ENCODE measurements around the gene PPM1K.
A peak's percentile ranks its signal among the peaks of the same experiment; 100 is the strongest.

Gene PPM1K

DNA sequence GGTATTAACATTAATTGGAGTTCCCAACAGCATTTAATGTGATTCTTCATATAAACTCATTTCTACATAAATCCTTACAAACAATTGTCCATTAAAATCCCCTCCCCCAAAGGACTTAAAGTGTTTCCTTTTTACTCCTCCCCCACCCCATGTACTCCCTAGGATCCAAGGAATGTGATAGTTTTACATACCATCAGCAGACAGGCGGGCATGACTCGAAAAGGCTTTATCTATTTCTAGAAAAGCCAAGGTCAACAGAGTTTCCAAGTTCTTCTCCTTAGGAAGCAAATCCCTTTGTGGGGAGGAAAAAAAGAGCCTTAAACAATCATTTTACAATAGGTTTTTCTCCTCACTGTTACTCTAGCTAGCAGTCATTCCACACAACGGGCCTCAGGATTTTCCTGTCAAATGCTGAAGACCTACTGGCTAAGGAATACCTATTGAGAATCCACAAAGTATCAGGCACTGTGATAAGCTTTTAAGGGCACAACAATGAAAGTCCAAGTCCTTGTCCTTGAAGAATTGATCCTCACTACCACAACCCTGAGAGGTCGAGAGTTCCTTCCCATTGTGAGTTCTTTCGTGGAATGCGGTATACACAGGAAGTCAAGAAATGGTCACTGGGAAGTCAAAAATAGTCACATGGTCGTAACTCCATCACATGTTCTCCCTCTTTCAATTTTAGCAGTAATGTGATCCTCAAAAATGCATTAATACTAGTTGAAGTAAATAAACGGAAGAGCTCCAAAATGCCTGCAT is 7.2 kb downstream of the PPM1K start:
- no peak for DNase-seq

DNA sequence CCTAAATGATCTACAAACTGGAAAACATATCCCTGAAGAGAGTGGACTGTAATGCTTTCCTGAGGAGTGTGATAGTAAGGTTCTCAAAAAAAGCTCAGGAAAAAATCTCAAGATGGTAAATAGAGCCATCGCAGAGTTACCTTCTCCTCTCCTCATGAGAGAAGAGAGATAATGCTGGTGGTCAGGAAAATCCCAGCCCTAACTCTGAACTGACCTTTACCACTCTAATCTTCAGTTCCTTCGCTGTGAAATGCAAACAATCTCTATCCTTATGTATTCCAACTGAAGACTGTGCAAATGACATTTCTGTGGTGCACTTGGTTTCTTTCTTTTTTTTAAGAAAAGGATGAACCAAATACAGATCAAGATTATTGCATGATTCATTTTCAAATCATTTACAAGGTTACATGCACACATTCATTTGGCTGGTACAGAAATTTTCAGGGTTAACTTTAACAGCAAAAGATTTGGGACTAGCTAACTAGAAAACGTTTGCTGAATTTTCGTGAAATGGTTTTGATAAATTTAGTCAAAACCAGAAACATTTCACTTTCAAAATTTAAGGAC is 8.3 kb downstream of the PPM1K start:
- no peak for DNase-seq

DNA sequence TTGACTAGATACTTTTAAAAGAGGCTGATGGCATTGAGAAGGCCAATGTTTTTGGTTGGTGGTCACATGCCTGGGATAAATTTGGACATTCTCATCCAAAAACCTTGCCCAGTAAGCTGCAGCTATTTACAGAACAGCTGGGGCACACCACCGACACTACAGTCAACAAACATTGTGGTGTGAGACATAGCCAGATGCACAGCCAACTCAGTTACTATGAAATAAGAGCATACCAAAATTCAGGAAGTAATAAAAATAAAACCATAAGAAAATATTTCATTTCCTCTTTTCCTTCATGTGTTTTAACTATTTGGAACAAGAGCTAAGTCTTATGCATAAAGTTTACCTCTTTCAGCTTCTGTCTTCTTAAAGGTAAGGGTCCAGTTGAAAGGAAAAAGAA is 8.8 kb downstream of the PPM1K start:
- no peak for DNase-seq

DNA sequence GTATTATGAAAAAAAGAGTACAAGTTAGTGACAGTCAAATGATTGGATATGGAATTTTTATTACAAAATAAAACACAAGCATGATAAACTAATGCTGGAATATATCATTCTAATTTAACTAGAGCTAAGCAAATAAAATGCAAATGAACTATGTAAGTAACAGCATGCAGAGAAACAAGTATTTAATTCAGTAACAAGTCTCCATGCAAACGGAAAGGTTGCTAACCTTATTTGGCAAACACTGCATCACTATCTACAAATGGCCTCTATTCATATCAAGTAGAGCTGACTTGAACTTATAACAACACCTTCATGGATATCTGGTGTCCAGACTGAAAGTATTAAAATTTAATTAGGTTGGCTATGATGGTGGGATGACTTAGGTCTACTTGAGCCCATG is 15.4 kb downstream of the PPM1K start:
- no peak for DNase-seq

DNA sequence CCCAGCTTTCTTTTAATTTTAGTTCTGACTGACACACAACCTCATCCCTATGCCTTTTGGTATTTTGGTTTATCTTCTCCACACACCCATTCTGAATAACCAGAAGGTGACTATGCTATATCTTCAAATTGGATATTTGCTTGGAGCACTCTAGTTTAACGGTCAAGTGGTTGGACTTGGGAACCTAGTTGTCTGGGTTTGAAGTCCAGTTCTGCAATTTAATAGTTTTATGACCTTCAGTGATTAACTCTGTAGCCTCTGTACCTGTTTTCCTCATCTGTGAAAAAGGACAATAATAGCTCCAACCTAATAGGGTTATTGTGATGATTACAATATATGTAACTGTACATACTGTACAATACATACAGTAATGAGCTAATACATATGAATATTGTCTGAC is 20.0 kb downstream of the PPM1K start:
- no peak for DNase-seq

DNA sequence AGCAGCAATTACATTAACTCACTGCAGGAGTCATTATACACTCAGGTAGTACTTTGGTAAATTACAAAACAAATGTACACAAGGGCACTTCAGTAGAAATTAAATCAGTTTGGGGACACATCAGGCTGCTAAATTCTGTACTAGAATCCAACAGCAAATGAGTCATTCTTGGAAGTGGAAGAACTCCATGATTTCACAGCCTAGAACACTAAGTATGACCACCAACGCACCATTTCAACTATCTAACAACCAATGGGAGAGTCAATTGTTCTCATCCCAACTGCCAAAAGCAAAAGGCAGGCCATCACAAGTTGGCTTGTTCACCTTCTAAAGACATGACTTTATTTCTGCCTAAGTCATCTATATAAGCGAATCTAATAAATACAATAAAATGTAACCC is 26.6 kb downstream of the PPM1K start:
- DNase-seq, result no peak

DNA sequence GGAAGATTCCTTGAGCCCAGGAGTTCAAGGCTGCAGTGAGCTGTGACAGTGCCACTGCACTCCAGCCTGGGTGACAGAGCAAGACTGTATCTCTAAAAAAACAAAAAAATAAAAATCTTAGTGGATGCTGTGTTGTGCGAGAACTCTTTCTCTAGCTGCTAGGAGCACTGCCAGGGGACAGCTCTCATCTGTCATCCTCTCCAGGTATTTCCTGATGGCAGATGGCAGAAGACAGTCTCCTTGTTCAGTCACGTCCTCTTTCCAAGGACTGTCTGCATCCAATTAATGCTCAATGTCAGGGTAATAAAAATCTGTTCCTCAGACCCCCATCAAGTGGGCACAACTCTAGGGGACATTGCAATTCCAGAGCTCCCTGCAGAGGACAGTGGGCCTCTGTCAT is 29.2 kb downstream of the PPM1K start:
- DNase-seq, result no peak

DNA sequence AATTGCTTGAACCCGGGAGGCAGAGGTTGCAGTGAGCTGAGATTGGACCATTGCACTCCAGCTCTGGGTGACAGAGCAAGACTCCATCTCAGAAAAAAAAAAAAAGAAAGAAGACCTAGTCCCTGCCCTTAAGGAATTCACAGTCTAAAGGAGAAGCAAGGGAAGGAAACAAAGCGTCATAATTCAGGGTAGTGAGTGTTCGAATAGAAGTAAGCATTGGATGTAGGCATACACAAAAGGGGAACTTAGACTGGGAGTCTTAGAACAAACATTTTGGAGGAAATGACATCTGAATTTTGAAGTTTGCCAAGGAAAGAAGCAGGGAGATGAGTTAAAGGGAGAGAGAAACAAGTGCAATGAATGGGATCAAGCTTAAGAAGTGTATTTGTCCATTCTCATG is 32.4 kb downstream of the PPM1K start:
- DNase-seq, result no peak

DNA sequence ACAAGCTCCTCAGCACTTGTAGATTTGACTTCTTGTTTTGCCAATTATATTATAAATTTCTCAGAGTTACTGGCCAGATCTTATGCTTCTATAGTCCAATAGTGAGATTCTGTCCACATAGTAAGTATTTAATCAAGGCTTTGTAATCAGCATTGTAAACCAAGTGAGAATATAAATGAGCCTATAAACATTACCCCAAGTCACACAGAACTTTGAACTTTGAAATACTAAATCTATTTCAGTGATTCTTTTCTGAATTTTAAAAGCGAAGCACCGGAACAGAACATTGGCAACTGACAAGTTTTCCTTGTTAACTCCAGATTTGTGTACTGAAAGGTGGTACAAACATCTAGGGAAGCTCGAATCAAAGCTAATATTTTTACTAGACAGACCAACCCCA is 37.2 kb downstream of the PPM1K start:
- DNase-seq, result no peak

DNA sequence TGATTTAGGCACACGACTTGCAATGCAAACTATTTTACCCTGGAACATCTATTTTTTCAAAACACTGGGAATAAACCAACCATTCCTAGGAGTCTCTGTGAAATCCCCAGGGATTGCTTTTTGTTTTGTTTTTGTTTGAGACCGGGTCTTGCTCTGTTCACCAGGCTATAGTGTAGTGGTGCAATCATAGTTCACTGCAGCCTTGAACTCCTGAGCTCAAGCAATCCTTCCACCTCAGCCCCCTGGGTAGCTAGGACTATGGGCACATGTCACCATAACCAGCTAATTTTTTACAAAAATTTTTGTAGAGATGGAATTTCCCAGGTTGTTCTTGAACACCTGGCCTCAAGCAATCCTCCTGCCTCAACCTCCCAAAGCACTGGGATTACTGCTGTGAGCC is 37.8 kb downstream of the PPM1K start:
- no peak for DNase-seq

DNA sequence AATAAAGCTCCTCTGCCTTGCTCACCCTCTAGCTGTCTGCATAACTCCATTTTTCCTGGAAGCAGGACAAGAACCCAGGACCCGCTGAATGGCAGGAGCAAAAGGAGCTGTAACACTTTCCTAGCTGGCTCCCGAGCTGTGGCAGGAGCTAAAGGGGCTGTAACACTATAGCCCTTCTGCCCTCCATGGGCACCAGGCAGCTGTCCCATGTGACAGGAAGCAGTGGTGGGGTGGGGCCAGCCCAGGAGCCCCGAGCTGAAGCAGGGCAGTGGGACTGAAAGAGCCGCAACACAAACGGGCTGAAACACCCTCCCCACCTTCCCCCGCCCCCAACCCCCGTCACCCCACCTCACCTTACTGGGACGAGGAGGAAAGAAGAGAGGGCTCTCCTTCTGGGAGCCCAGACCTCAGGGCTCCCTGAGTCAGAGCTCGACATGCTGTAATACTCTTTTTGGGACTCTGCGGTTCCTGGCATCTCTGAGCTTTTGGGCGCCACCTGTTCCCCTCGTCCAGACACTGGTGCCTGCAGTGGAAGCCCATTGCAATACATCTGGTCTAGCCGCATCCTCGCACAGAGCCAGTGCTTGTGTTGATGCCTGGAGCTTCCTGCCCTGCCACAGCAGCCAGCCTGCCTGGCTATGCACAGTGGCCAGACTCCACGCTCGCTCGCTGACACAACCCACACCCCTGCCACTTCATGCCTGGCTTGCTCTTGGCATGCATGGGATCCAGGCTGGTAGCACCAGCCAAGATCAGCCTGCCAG is 39.4 kb downstream of the PPM1K start:
- DNase-seq, result peak; percentile 79

DNA sequence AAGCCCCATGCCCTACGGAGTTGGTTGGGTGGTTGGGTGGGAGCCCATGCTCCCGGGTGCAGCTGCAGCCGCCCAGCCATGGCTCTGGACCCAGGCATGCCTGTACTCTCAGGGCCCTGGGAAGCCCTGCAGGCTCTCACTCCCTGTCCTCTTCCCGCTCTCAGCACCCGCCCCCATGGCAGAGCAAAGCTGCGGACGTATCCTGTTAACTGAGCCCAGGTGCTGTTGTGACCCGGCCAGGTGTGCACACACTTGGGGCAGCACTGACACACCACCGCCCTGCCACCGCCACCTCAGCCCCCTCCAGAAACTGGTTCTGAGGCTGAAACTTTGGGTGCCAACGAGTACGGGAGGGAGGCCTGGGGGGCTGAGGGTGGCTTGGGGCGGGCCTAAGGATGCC is 40.3 kb downstream of the PPM1K start:
- no peak for DNase-seq

DNA sequence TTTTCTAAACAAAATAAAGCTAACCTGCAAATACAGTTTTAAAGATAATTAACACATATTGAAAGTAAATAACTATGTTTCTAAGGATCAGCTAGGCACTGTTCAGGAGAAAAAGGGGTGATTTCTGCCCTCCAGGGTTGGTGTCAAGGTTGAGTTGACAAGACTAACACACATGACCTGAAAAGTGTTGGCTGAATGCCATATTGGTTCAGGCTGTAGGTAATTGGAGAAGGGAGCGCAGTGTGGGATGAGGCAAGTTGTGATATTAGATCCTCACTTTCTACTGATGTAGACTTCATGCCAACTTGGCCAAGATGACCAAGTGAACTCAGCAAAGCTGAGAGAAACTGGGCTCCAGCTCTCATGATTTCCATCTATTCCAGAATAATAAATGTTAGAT is 42.2 kb downstream of the PPM1K start:
- no peak for DNase-seq

DNA sequence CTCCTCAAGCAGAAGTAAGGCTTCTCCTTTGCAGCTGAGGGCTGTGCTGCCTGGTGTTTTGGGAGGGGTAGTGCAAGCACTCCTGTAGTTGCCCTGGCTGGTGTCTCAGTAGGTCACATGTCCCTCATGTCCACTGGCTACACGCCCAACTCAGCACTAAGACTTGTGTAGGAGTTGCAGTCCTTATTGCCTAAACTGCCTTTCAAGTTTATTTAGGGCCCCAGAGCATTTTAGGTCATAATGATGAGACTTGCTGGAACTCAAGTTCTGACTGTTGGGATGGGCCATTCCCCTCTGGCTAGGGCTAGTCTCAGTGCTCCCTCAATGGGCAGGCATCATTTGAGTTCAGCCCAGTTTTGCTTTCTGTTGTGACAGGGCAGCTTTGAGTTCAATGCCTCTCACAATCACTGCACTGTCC is 44.1 kb downstream of the PPM1K start:
- DNase-seq, result no peak

DNA sequence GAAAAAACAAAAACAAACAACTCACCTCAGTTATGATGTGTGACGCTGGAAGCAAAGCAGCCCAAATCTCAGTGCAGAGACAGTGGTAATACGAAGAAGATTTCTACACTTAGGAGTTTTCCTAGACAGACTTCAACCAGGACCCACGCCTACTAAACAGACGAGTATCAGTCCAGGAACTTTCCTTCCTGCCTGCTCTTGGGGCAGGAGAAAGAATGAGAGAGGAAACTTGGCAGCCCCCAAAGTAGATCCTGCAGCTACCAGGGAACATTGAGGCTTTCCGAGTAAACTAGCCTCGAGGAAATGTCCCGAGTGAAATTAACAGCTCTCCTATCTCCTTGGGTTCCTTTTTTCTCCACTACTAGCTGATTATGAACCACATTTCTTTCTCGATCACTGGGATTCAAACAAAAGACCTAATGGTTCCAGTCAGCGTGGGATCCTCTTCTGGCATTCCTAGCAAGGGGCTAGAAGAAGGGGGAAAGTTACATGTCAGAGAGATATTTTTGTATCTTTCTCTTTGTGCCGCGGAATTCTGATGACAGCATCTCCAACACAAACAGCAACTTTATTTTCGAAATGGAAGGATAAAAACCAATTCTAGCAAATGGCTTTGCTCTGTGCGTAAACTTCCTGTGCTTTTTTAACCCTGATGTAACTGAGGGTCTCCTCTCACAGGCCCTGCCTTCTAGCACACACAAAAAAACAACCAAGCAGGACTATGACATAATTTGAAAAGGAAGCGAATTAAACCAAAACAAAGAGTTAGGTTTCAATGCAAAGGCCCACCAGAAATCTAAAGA is 53.2 kb downstream of the PPM1K start:
- no peak for DNase-seq

DNA sequence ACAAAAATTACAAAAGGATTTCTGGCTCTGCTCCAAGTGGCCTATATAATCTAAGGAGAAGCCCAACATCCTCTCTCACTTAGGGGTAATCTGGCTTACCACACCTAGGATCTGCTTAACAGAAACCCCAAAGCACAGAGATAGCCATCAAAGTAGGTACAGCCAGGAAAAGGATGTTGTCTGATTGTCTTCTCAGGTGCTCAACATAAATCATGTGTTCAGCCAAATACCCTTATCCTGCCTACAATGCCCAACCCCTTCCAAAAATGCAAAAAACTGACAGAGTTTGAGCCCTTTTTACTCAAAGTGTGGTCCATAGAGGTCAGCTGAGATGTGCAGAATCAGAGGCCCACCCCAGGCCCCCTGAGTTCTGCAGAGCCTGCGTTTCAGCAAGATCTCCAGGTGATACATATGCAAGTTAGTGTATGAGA is 53.9 kb downstream of the PPM1K start:
- DNase-seq, result no peak

DNA sequence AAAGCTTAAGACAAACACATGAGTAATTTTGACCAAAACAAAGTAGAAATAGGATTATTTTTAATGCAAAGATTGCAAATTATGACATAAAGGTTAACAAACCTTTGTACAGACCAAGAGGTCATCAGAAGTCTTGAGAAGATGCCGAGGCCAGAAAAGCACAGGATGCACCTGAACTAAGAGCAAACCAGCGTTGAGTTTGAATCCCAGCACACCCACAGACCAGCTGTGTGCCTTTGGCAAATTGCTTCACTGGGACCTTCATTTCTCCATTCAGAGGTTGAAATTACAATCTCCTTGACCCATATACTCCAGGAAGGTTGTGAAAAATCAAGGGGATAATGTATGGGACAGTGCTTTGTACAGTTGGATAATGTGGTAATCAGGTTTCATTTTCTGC is 56.6 kb downstream of the PPM1K start:
- no peak for DNase-seq

DNA sequence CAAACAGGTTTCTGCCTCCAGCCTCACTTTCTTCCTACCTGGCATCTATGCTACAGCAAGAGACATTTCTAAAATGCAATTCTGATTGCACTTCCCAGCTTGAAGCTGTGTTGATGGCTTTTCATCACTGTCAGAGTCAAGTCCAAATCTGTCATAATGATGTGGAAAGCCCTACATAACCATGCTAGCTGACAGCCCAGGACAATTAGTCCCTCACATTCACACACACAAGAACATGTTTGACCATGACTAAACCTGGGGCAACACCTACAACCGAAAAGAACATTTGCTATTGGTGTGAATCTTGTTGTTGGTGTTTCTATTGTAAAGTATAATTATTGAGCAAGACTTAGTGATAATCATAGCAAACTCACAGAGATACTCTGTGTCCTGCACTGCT is 58.2 kb downstream of the PPM1K start:
- DNase-seq, result no peak

DNA sequence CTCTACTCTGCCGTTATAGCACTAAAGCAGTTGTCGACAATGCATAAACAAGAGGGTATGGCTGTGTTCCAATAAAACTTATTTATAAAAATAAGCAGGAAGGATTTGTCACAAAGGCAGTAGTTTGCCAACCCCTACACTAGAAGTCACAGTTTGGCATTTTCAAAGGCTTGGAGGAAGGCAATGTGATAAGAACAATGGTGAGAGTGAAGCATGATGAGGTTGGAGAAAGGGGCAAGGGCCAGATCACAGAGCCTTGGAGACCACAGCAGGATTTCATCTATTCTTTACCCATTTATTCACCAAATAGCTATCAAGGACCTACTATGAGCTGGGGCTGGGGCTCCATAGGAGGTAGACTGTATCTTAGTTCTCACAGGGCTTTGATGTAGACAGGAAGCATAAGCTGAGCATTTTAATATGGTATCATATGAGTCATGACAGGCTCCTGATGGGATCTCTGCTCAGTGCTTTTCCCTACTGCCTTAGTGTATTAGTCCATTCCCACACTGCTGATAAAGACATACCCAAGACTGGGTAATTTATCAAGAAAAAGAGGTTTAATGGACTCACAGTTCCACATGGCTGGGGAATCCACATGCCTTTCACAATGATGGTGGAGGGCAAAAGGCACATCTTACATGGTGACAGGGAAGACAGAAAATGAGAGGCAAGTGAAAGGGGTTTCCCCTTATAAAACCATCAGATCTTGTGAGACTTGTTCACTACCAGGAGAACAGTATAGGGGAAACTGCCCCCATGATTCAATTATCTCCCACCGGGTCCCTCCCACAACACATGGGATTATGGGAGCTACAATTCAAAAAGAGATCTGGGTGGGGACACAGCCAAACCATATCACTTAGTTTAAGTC is 58.9 kb downstream of the PPM1K start:
- no peak for DNase-seq

DNA sequence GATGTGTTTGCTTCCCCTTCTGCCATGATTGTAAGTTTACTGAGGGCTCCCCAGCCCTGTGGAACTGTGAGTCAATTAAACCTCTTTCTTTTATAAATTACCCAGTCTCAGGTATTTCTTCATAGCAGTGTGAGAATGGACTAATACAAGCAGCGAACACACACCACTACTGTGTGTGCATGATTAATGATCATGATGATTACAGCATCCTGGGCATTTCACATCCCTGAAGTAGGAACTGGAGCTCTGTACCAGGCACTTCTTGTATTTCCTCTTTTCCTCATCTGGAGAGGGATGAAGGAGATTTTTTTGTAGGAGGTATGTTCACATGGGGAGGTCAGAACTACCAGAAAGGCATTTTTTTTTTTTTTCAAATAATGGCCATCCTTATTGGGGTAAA is 60.8 kb downstream of the PPM1K start:
- DNase-seq, result no peak

DNA sequence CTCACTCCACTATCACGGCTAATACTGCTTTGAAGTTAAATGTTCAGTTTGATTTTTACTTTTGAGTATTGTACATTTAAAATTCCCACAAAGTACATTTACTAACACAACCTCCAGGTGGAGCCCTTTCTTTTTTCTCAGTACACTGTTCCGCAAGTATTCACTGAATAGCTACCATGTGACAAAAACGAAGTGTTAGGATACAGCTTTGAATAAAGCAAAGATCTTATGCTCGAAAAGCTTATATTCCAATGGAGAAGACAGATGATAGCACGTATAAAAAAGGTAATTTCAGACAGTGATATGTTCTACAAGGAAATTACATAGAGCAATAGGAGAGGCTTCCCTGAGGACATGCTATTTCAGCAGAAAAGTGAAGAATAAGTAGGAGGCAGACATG is 65.3 kb downstream of the PPM1K start:
- DNase-seq, result no peak

DNA sequence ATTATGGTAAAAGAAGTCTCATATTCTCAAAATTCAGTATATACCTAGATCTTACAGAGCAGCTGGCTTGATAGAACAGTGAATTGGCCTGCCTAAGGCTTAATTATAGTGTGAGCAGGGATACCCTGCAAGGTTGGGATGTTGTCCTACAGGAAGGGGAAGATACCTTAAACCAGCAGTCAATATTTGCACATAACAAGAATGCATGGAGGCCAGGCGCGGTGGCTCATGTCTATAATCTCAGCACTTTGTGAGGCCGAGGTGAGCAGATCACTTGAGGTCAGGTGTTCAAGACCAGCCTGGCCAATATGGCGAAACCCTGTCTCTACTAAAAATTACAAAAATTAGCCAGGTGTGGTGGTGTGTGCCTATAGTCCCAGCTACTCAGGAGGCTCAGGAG is 67.2 kb downstream of the PPM1K start:
- DNase-seq, result no peak

Data from activated CD8-positive, alpha-beta memory T cell treated with anti-CD3 and anti-CD28 coated beads for 24 hours (primary cell).